ENCODE data around the gene ADH4.
"Not testable (repeated sequence)": the region's sequence is repeated elsewhere in the genome, so short reads cannot be mapped to it uniquely, and the experiment has no call there.

ADH4 gene

GRCh38 chr4:99121008-99121407 is 23.1 kb downstream of the ADH4 start (continued):
- TF ChIP-seq OSR1 (CRISPR knock-in tag; IDR thresholded peaks at IDR 0.05): no peak
- TF ChIP-seq PPARA (CRISPR knock-in tag; IDR thresholded peaks at IDR 0.05; ENCODE audit: borderline replicate concordance): no peak
- no peak for TF ChIP-seq CSRNP3 (CRISPR knock-in tag; IDR thresholded peaks at IDR 0.05)
- no peak for TF ChIP-seq SNAI2 (CRISPR knock-in tag; IDR thresholded peaks at IDR 0.05)
- no peak for TF ChIP-seq RARB (CRISPR knock-in tag; IDR thresholded peaks at IDR 0.05)
- no peak for TF ChIP-seq ZFP30 (CRISPR knock-in tag; IDR thresholded peaks at IDR 0.05)
- no peak for TF ChIP-seq ZNF565 (CRISPR knock-in tag; conservative IDR thresholded peaks at IDR 0.05; ENCODE audit: low read depth)
- TF ChIP-seq ESRRG (CRISPR knock-in tag; IDR thresholded peaks at IDR 0.05): no peak
- TF ChIP-seq ISL1 (CRISPR knock-in tag; IDR thresholded peaks at IDR 0.05): no peak
- TF ChIP-seq ARNTL (CRISPR knock-in tag; IDR thresholded peaks at IDR 0.05; ENCODE audit: borderline replicate concordance, low read depth): no peak
- no peak for TF ChIP-seq GLIS3 (CRISPR knock-in tag; IDR thresholded peaks at IDR 0.05)

GRCh38 chr4:99120501-99120900 is 23.6 kb downstream of the ADH4 start:
- TF ChIP-seq ZNF70 (CRISPR knock-in tag; IDR thresholded peaks at IDR 0.05): no peak
- no peak for TF ChIP-seq POU6F1 (CRISPR knock-in tag; IDR thresholded peaks at IDR 0.05; ENCODE audit: borderline replicate concordance, low read depth)
- TF ChIP-seq PPARA (CRISPR knock-in tag; IDR thresholded peaks at IDR 0.05; ENCODE audit: borderline replicate concordance): no peak
- no peak for TF ChIP-seq PATZ1 (CRISPR knock-in tag; IDR thresholded peaks at IDR 0.05; ENCODE audit: borderline replicate concordance)
- TF ChIP-seq ZFP30 (CRISPR knock-in tag; IDR thresholded peaks at IDR 0.05): no peak
- TF ChIP-seq RARB (CRISPR knock-in tag; IDR thresholded peaks at IDR 0.05): no peak
- no peak for TF ChIP-seq OSR1 (CRISPR knock-in tag; IDR thresholded peaks at IDR 0.05)
- TF ChIP-seq GLIS3 (CRISPR knock-in tag; IDR thresholded peaks at IDR 0.05): no peak
- no peak for TF ChIP-seq ZNF8 (CRISPR knock-in tag; IDR thresholded peaks at IDR 0.05)
- no peak for TF ChIP-seq SNAI2 (CRISPR knock-in tag; IDR thresholded peaks at IDR 0.05)
- no peak for TF ChIP-seq TOX (CRISPR knock-in tag; IDR thresholded peaks at IDR 0.05; ENCODE audit: borderline replicate concordance)
- no peak for TF ChIP-seq ESRRG (CRISPR knock-in tag; IDR thresholded peaks at IDR 0.05)
- no peak for TF ChIP-seq ZFP3 (CRISPR knock-in tag; IDR thresholded peaks at IDR 0.05)
- TF ChIP-seq ARNTL (CRISPR knock-in tag; IDR thresholded peaks at IDR 0.05; ENCODE audit: borderline replicate concordance, low read depth): no peak
- TF ChIP-seq CSDC2 (CRISPR knock-in tag; IDR thresholded peaks at IDR 0.05): no peak
- no peak for TF ChIP-seq TSHZ2 (CRISPR knock-in tag; IDR thresholded peaks at IDR 0.05)
- TF ChIP-seq TCF4 (CRISPR knock-in tag; IDR thresholded peaks at IDR 0.05; ENCODE audit: borderline replicate concordance): no peak
- TF ChIP-seq ZNF565 (CRISPR knock-in tag; conservative IDR thresholded peaks at IDR 0.05; ENCODE audit: low read depth): no peak
- TF ChIP-seq ISL1 (CRISPR knock-in tag; IDR thresholded peaks at IDR 0.05): no peak
- no peak for ATAC-seq

GRCh38 chr4:99117876-99118693 is 26.0 kb downstream of the ADH4 start:
- TF ChIP-seq ZNF565 (CRISPR knock-in tag; conservative IDR thresholded peaks at IDR 0.05; ENCODE audit: low read depth) (no peak), ZFP30 (CRISPR knock-in tag; IDR thresholded peaks at IDR 0.05) (no peak), PPARA (CRISPR knock-in tag; IDR thresholded peaks at IDR 0.05; ENCODE audit: borderline replicate concordance) (no peak), CREB5 (CRISPR knock-in tag; IDR thresholded peaks at IDR 0.05; ENCODE audit: low read depth) (no peak), CSDC2 (CRISPR knock-in tag; IDR thresholded peaks at IDR 0.05) (no peak), TCF4 (CRISPR knock-in tag; IDR thresholded peaks at IDR 0.05; ENCODE audit: borderline replicate concordance) (no peak), SNAI2 (CRISPR knock-in tag; IDR thresholded peaks at IDR 0.05) (no peak), GLIS3 (CRISPR knock-in tag; IDR thresholded peaks at IDR 0.05) (no peak)
- ATAC-seq: peak; percentile 44; the same call in 1 of the 3 replicates

- ATAC-seq: not testable (repeated sequence)
Measured at GRCh38 chr4:99117122-99117841, 26.8 kb downstream of the ADH4 start.

- ATAC-seq: not testable (repeated sequence)
Measured at GRCh38 chr4:99109286-99109685, 34.8 kb downstream of the ADH4 start.

Data from SK-N-SH treated with all-trans-retinoic acid at 6 μM for 48 hours (cell line).